Cerebellar nuclear complex (tissue), 1 donor: Measurements from ENCODE around the gene CALCR.

Experiments used
- DNase-seq, 2 experiments: peaks; one replicate each; lab custom pipeline; 2025; lab: John Stamatoyannopoulos, UW

CALCR gene

GRCh38 chr7:93448176-93448575, 126.3 kb downstream of the CALCR start:
- DNase-seq = no peak

DNA sequence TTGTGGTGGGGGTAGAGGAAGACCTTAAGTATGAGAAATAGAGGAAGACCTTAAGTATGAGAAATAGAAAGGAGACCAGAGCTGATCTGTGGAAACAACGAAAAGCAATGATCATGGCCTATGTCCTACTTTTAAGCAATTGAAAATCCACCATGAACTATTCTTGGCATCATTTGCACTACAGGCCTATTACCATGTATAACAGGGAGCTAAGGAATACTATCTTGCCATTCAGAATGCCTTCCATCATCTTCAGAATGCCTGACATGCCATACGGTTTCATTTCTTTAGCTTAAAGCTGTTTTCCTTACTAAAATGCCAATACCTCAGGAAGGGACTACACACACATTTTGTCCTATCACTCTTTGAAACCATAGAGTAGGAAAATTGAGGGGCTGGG, 127.0 kb downstream of the CALCR start:
- no peak for DNase-seq

GRCh38 chr7:93442478-93443224, 131.9 kb downstream of the CALCR start:
- no peak for DNase-seq

GRCh38 chr7:93435791-93436190, 138.7 kb downstream of the CALCR start:
- no peak for DNase-seq

GRCh38 chr7:93432130-93432529, 142.4 kb downstream of the CALCR start:
- no peak for DNase-seq

GRCh38 chr7:93430917-93431588, 143.5 kb downstream of the CALCR start:
- no peak for DNase-seq

DNA sequence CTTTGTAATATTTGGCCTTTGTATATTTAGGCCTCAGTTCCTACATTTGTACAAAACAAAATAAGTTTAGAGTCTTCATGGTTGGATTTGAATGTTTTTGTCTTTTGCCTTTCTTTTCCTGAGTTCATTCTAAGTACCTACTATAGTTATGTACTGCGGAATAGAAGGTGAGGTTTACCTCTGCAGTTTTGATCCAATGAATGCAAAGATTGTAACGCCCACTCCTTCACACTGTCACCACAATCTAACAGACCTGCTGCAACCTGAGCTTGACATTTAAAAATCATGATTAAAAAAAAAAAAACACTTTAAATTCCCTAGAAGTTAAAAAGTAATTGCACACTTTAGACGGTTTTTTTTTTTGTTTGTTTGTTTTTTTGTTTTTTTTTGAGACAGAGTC, 145.0 kb downstream of the CALCR start:
- DNase-seq = no peak

DNA sequence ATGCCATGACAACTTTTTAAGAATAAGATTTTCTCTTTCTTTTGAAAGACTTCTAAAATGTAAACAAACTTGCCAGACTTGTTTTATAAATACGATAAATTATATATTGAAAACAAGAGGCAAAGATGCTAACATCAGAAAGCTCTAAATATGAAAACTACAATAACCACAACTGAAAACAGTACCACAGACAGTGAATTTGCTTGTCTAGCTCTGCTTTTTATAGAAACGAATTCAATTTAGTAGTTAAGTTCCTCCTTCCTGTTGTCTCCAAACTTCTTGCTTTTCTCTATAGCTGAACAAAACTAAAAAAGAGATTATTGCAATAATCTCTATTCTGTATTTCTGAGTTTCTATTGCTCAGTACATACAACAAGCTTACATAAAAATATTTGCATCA, 147.4 kb downstream of the CALCR start:
- no peak for DNase-seq

DNA sequence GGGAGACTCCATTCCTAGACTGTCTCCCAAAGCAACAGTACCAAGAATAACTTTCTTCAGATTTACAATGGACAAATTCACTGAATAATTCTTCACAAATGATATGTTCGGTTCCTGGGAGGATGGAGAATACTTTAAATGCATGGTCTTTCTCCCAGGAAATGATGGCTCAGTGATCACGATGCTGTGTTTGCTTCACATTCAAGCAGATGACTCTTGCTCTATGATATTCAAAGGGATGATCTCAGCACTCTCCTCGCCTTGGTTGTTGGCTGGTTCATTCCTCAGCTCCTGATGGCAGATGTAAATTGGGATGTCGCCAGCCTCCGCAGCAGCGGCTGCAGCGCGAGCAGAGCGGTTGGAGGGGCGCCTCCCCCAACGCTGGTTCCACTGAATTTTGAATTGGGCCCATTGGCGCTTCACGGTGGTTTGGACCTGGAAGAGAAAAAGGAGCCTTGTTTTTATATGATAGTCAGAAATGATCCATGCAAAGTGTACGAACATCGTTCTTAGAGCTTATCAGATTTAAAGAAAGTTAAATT, 148.3 kb downstream of the CALCR start:
- no peak for DNase-seq

DNA sequence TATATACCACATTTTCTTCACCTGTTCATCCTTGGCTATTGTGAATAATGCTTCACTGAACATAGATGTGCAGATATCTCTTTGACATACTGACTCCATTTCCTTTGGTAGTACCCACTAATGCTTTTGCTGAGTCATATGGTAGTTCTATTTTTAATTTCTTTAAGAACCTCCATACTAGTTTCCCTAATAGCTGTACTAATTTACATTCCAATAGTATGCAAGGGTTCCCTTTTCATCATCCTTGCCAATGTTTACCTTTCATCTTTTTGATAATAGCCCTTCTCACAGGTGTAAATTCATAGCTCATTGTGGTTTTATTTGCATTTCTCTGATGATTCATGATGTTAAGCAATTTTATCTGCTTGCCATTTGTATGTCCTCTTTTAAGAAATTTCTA, 159.9 kb downstream of the CALCR start:
- DNase-seq = no peak

GRCh38 chr7:93409324-93409723, 165.2 kb downstream of the CALCR start:
- DNase-seq = no peak

GRCh38 chr7:93407239-93407638, 167.3 kb downstream of the CALCR start:
- DNase-seq = no peak

DNA sequence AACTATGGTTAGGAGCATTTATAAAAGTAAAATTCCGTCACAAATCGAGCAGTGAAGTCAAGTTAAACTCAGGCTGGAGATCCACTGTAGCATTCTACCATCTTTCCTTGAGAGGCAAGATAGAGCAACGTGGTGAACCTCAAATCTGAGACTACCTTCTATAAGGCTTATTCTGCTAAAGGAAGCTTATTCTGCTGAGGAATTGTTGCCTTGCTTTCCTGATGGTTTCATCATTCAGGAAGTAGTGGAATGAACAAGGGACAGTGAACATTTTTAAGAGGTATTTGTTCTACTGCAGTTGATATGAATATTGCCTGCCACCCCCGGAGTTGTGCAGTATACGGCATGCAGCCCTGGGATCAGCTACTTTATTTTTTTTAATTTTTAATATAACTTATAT, 171.6 kb downstream of the CALCR start:
- no peak for DNase-seq

GRCh38 chr7:93399642-93400041, 174.9 kb downstream of the CALCR start:
- no peak for DNase-seq

GRCh38 chr7:93392984-93393383, 181.5 kb downstream of the CALCR start:
- no peak for DNase-seq

- no peak for DNase-seq
These were observed 183.9 kb downstream of the CALCR start for GRCh38 chr7:93390660-93391059.

DNA sequence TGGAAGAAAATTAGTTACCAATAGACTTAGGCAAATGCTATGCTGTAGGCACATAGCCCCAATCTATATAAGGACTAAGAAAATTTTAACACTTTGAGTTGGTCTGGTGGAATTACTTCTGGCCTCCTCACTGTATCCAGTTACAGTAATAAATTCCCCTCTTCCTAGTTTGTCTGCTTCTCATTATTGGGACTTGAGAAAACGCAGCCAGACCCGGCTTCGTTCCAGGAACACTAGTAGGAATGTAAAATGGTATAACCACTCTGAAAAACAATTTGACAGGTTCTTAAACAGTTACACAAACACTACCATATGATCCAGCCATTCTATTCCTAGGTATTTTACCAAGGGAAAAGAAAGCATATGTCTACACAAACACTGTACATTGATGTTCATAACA, 192.2 kb downstream of the CALCR start:
- DNase-seq = no peak

- DNase-seq = no peak
These were observed 196.3 kb downstream of the CALCR start for GRCh38 chr7:93378131-93378760.

- no peak for DNase-seq
These were observed 198.9 kb downstream of the CALCR start for GRCh38 chr7:93375603-93376002.
